ENCODE measurements around the gene CNOT2. TPM values are rescaled to one million over a fixed set of nuclear protein-coding genes. Genes with fewer than 3 reads are reported as not detected.

The CNOT2 gene
- total RNA-seq, 1 donor from 2014 or later = 250 TPM

Other genes with a start within 250 kb of the CNOT2 start
- gene KCNMB4, start 122.9 kb downstream of the CNOT2 start, total RNA-seq = 1.0 and 1.2 TPM in 2 replicates